IMR-90 (cell line): ENCODE results near the gene PRDM12. TPM values are rescaled to one million over a fixed set of nuclear protein-coding genes. Genes with fewer than 3 reads are reported as not detected.
"Not testable (repeated sequence)": the region's sequence is repeated elsewhere in the genome, so short reads cannot be mapped to it uniquely, and the experiment has no call there.

Experiments used
- ATAC-seq: fragments of 200-7000 bp; cut with Tn5 transposase; 2 replicates; pipeline ENCODE4 v1.9.1; 2020; ENCODE audit warnings: low read depth, mild to moderate bottlenecking, moderate library complexity
- BruUV-seq: library from RNA; stranded (reverse); fragments of 400-500 nt; replicated peaks from 2 replicates; lab custom pipeline; 2021; lab: Mats Ljungman, UMichigan
- CTCF ChIA-PET: fragments of 300-600 bp; formaldehyde crosslinking; extraction: SDS; loops from one replicate; lab custom pipeline; 2021; ENCODE audit warnings: antibody characterized with exemption; lab: Yijun Ruan, JAX
- POLR2A ChIA-PET: fragments of 300-600 bp; sonication (Branson Sonifier 250); formaldehyde crosslinking; loops from one replicate; lab custom pipeline; 2022; ENCODE audit warnings: antibody characterized with exemption; ENCODE audit not compliant: unreplicated experiment; lab: Charles Lee
- DNase-seq: peaks from one replicate; pipeline ENCODE4 v3.0.0; 2013
- H2AFZ ChIP-seq: replicated peaks from 2 replicates; pipeline ENCODE3; 2013; ENCODE audit warnings: low read length, mild to moderate bottlenecking; ENCODE audit not compliant: poor library complexity
- H2AK5ac ChIP-seq: 2 replicates; pipeline ENCODE4 v1.6.1; 2013; ENCODE audit warnings: low read depth, low read length, inconsistent platforms
- H2AK9ac ChIP-seq: replicated peaks from 2 replicates; pipeline ENCODE3; 2013; ENCODE audit warnings: mild to moderate bottlenecking, low read depth, low read length, moderate library complexity; ENCODE audit not compliant: poor library complexity
- H2BK120ac ChIP-seq: 2 replicates; pipeline ENCODE4 v1.6.1; 2013; ENCODE audit warnings: low read depth, low read length, inconsistent platforms
- H2BK15ac ChIP-seq: 3 replicates; pipeline ENCODE4 v1.6.1; 2013; ENCODE audit warnings: low read depth, low read length, inconsistent platforms
- H2BK20ac ChIP-seq: 2 replicates; pipeline ENCODE4 v1.6.1; 2013; ENCODE audit warnings: low read depth, mild to moderate bottlenecking, inconsistent platforms, low read length, moderate library complexity
- H2BK5ac ChIP-seq: 2 replicates; pipeline ENCODE4 v1.6.1; 2013; ENCODE audit warnings: mild to moderate bottlenecking, low read depth, low read length, inconsistent platforms; ENCODE audit not compliant: poor library complexity, severe bottlenecking
- H3K14ac ChIP-seq: replicated peaks from 2 replicates; pipeline ENCODE4 v1.6.1; 2013; ENCODE audit warnings: low read depth, low read length, inconsistent platforms
- H3K18ac ChIP-seq: 2 replicates; pipeline ENCODE4 v1.6.1; 2013; ENCODE audit warnings: low read depth, low read length, control low read depth
- H3K23ac ChIP-seq: 2 replicates; pipeline ENCODE4 v1.6.1; 2013; ENCODE audit warnings: low read depth, low read length, inconsistent platforms
- H3K27ac ChIP-seq: 2 replicates; pipeline ENCODE4 v1.5.1; 2013; ENCODE audit warnings: mild to moderate bottlenecking, control low read depth, low read length; ENCODE audit not compliant: insufficient read depth
- H3K27me3 ChIP-seq: 2 replicates; pipeline ENCODE4 v1.6.1; 2013; ENCODE audit warnings: low read length; ENCODE audit not compliant: control insufficient read depth, insufficient read depth
- H3K36me3 ChIP-seq: 2 replicates; pipeline ENCODE4 v1.6.1; 2013; ENCODE audit warnings: low read length, mixed read lengths; ENCODE audit not compliant: control insufficient read depth, insufficient read depth
- H3K4ac ChIP-seq: 2 replicates; pipeline ENCODE4 v1.6.1; 2013; ENCODE audit warnings: low read depth, low read length, inconsistent platforms
- H3K4me1 ChIP-seq: 2 replicates; pipeline ENCODE4 v1.6.1; 2013; ENCODE audit warnings: low read length, mixed read lengths; ENCODE audit not compliant: control insufficient read depth, insufficient read depth
- H3K4me2 ChIP-seq: 2 replicates; pipeline ENCODE4 v1.6.1; 2013; ENCODE audit warnings: low read depth, mild to moderate bottlenecking, control low read depth, low read length, moderate library complexity
- H3K4me3 ChIP-seq: 2 replicates; pipeline ENCODE4 v1.5.1; 2013; ENCODE audit warnings: low read depth, mild to moderate bottlenecking, control low read depth, low read length, moderate library complexity; ENCODE audit not compliant: insufficient read depth
- H3K56ac ChIP-seq: 2 replicates; pipeline ENCODE4 v1.6.1; 2013; ENCODE audit warnings: low read length, inconsistent platforms; ENCODE audit not compliant: insufficient read depth; ENCODE audit errors: extremely low read depth
- H3K79me1 ChIP-seq, 2 experiments: 2 replicates each; pipeline ENCODE4 v1.6.1; 2013; ENCODE audit warnings: low read length in 2 of 2, inconsistent platforms in 1 of 2, low read depth in 1 of 2
- H3K9ac ChIP-seq: 2 replicates; pipeline ENCODE4 v1.6.1; 2013; ENCODE audit warnings: low read depth, low read length, control low read depth
- H3K9me1 ChIP-seq: 2 replicates; pipeline ENCODE4 v1.6.1; 2013; ENCODE audit warnings: low read length, inconsistent platforms; ENCODE audit not compliant: insufficient read depth
- H3K9me3 ChIP-seq: 2 replicates; pipeline ENCODE4 v1.6.1; 2013; ENCODE audit warnings: low read length; ENCODE audit not compliant: control insufficient read depth, insufficient read depth
- H4K20me1 ChIP-seq: 2 replicates; pipeline ENCODE4 v1.6.1; 2013; ENCODE audit warnings: low read length, inconsistent platforms; ENCODE audit not compliant: insufficient read depth
- H4K5ac ChIP-seq: 2 replicates; pipeline ENCODE4 v1.6.1; 2013; ENCODE audit warnings: mild to moderate bottlenecking, low read depth, low read length, control low read depth
- H4K8ac ChIP-seq, 2 experiments: 2 replicates each; pipeline ENCODE4 v1.6.1; 2013; ENCODE audit warnings: low read depth in 2 of 2, low read length in 2 of 2, control low read depth in 1 of 2, inconsistent platforms in 1 of 2
- H4K91ac ChIP-seq: 2 replicates; pipeline ENCODE4 v1.6.1; 2013; ENCODE audit warnings: low read depth, low read length, inconsistent platforms; ENCODE audit not compliant: insufficient read depth
- WGBS, 2 experiments: methylation state at CpG; one replicate each; pipeline versions ENCODE4 v1.1.5 to v1.1.7; 2013; ENCODE audit warnings: missing lambda C conversion rate in 2 of 2; ENCODE audit not compliant: insufficient read length in 1 of 2; ENCODE audit errors: extremely low coverage in 2 of 2; 5-methylcytosine and 5-hydroxymethylcytosine counted together
- dilution Hi-C: fragments of 300-500 bp; cut with HindIII; formaldehyde crosslinking; loops from one replicate; pipeline ENCODE4 v1.14.3; 2018; ENCODE audit warnings: low sequenced_read_pairs; ENCODE audit not compliant: unreplicated experiment
- in situ Hi-C: fragments of 300-500 bp; cut with MboI; formaldehyde crosslinking; loops from 3 replicates; pipeline ENCODE4 v1.14.3; 2019; ENCODE audit warnings: low sequenced_read_pairs, inconsistent platforms, mixed read lengths
- intact Hi-C: fragments of 100-400 bp; cut with micrococcal nuclease; formaldehyde crosslinking; loops from 2 replicates; pipeline ENCODE4 v1.10.0; 2022
- polyA plus RNA-seq, 3 experiments: library from polyadenylated mRNA; depleted of rRNA; stranded (reverse); fragments of >200 nt; gene quantifications; 2 replicates each; pipeline ENCODE4 v1.2.3, GENCODE V29; 2012; ENCODE audit warnings: low replicate concordance in 1 of 3
- total RNA-seq: library from RNA; depleted of rRNA; stranded (reverse); fragments of >200 nt; gene quantifications from 2 replicates; pipeline ENCODE4 v1.2.3, GENCODE V29; 2012

The PRDM12 gene
- total and polyA plus RNA-seq, 2 of the 4 experiments (the other 2 are of a cell fraction) = not detected

DNA sequence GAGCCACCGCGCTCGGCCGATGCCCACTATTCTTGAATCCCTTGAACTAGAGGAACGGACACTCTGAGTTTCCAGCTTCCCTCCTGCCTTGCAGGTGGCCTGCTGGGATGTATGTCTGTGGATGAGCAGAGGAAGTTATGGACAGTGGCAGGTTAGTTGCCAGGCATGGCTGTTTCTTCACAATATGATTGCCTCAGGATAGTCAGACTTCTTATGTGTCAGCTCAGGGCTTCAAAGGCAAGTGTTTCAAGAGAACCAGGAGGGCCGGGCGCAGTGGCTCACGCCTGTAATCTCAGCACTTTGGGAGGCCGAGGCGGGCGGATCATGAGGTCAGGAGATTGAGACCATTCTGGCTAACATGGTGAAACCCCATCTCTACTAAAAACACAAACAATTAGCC lies 21.6 kb downstream of the PRDM12 start:
- H2BK120ac ChIP-seq, dilution Hi-C loops, H2AFZ ChIP-seq, H4K20me1 ChIP-seq, H3K4me2 ChIP-seq, DNase-seq, H3K79me1 ChIP-seq, H3K56ac ChIP-seq, H3K23ac ChIP-seq, H3K27ac ChIP-seq, H4K5ac ChIP-seq, H2BK5ac ChIP-seq, H2AK5ac ChIP-seq, BruUV-seq, H3K9ac ChIP-seq, H3K14ac ChIP-seq, H3K9me3 ChIP-seq, H2BK20ac ChIP-seq, H2BK15ac ChIP-seq, H3K36me3 ChIP-seq, H3K18ac ChIP-seq, ATAC-seq, H3K4me3 ChIP-seq, H3K27me3 ChIP-seq, H2AK9ac ChIP-seq, H3K4ac ChIP-seq, H3K9me1 ChIP-seq, H4K8ac ChIP-seq, H3K4me1 ChIP-seq, H4K91ac ChIP-seq: not testable (repeated sequence)
- ChIA-PET POLR2A (interaction anchor here (0.6 kb wide), 1 partner anchor 42 kb away, joined by 12 read pairs; no protein-coding TSS in a partner anchor), CTCF (interaction anchor here (2.0 kb wide), 1 partner anchor 15 kb away, joined by 4 read pairs; no protein-coding TSS in a partner anchor)
- in situ Hi-C loops (loop anchor here (5.0 kb wide), 1 partner anchor 234 kb away; no protein-coding TSS in a partner anchor), intact Hi-C loops (loop anchor here (10.0 kb wide), 2 partner anchors 321 to 441 kb away; no protein-coding TSS in a partner anchor)
- WGBS, 2 experiments = no CpG with 5 or more reads among the region's 11 CpGs
